ENCODE results near the gene MAP2K5.

Gene MAP2K5

DNA sequence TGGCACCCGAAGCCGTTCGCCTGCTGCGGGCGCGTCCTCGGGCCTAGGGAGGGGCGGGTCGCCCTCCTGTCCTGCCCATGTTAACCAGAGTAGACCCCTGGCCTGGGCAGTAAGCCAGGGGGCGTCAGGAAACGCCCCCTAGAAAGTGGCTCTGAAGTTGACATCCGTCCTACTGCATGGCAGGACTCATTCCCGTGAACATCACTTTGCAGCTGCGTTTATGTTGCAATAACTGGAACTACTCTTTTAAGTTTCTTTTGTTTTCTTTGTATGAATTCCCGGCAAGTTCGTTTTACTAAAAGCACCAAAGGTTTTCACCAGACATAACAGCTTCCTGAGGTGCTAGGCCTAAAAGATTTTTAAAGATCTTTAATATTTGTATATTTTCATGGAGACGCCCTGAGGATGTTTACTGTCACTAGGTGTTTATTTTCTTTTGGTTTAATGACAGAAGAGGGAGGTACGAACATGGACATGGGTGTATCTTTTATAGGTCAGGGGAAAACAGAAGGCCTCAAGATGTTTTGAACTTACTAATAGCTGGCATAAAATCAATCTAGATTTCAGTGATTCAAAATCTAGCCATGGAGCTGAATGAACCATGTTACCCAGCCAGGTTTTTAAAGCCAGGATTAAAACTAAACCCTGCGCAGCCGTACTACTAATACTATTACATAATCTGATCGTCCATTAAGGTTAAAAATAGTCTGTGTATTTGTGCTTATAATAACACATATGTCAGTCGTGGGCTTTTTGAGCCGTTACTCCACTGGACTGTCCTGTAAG lies 20.5 kb upstream of the MAP2K5 start:
- TF ChIP-seq, protein P1, sequence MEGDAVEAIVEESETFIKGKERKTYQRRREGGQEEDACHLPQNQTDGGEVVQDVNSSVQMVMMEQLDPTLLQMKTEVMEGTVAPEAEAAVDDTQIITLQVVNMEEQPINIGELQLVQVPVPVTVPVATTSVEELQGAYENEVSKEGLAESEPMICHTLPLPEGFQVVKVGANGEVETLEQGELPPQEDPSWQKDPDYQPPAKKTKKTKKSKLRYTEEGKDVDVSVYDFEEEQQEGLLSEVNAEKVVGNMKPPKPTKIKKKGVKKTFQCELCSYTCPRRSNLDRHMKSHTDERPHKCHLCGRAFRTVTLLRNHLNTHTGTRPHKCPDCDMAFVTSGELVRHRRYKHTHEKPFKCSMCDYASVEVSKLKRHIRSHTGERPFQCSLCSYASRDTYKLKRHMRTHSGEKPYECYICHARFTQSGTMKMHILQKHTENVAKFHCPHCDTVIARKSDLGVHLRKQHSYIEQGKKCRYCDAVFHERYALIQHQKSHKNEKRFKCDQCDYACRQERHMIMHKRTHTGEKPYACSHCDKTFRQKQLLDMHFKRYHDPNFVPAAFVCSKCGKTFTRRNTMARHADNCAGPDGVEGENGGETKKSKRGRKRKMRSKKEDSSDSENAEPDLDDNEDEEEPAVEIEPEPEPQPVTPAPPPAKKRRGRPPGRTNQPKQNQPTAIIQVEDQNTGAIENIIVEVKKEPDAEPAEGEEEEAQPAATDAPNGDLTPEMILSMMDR (conservative IDR thresholded peaks at IDR 0.05; ENCODE audit: control insufficient read depth, insufficient read depth, low read depth, low read length): no peak
- peak overlapping the region; percentile 67 for H3K4me3 ChIP-seq (ENCODE audit: control insufficient read depth, low read depth, low read length)
- peak; percentile 77 for DNase-seq (ENCODE audit: low read depth)

DNA sequence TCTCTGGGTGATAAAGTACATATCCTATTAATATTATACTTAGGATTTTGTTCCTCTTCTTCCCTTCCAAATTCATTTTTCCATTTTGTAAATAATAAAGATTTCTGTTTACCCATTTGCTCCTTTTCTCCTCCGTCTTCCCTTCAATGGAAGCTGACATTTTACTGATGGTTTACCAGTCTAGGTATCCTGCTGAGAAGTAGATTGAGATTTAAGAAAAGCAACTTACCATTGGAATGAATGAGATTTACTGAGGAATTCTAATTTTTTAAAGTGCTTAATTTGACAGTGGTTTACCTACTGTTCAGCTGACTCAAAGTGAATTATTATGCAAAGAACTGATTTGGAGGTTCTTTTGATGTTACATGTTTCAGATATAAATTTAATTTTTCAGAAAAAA lies 19.2 kb upstream of the MAP2K5 start:
- no peak for DNase-seq (ENCODE audit: low read depth)
- peak overlapping the region; percentile 15 for H3K4me3 ChIP-seq (ENCODE audit: control insufficient read depth, low read depth, low read length)
- TF ChIP-seq, protein P1 (conservative IDR thresholded peaks at IDR 0.05; ENCODE audit: control insufficient read depth, insufficient read depth, low read depth, low read length): no peak

DNA sequence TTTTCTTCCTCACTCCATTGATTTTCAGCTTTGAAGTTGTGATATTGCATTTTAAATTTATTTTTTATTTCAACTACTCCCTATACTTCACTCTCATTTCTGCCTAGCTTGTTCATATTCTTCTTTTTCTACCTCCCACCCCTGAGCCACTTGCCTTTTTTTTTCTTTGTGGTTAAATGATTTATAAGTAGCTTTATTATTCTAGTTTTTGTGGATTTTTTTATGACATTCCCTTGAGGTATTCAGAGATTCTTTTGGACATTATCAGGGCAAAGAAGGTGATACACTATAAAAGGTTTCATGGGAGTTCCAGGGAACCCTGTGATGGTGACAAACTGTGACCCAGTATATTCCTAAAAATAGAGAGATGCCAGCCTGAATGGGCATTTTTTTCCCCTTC lies 18.3 kb upstream of the MAP2K5 start:
- no peak for DNase-seq (ENCODE audit: low read depth)
- TF ChIP-seq, protein P1 (conservative IDR thresholded peaks at IDR 0.05; ENCODE audit: control insufficient read depth, insufficient read depth, low read depth, low read length): no peak
- no peak overlapping the region for H3K4me3 ChIP-seq (ENCODE audit: control insufficient read depth, low read depth, low read length)

DNA sequence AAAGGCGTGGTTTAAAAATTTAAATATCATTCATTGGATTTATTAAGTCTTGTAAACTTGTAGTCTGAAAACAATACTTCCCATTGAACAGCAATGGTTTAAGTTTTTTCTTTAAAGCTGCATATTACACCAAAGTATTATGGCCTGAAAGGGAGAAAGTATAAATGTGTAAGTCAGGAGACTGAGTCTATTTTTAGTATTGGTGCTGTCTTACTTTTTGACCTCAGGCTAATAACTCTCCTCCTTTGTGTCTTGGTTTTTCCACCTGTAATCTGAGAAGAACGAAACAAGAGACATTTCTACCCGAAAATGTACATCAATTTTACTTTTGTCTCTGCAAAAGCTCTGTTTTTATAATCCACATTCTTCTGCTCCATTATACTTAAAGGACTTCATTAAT lies 14.0 kb upstream of the MAP2K5 start:
- DNase-seq (ENCODE audit: low read depth): no peak
- TF ChIP-seq, protein P1 (conservative IDR thresholded peaks at IDR 0.05; ENCODE audit: control insufficient read depth, insufficient read depth, low read depth, low read length): no peak
- no peak overlapping the region for H3K4me3 ChIP-seq (ENCODE audit: control insufficient read depth, low read depth, low read length)

DNA sequence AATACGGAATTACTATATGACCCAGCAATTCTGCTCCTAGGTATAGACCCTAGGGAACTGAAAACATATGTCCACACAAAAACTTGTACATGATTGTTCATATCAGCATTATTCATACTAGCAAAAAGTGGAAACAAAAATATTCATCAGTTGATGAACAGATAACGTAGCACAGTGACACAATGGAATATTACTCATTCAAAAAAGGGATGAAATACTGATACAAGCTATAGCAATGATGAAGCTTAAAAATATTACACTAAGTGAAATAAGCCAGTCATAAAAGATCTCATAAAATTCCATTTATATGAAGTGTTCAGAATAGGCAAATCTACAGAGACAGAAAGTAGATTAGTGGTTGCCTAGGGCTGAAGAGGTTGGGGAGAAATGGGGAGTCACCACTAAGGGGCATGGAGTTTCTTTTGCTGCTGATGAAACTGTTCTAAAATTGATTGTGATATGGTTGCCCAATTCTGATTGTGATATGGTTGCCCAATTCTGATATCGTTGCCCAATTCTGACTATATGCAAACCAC lies 11.1 kb upstream of the MAP2K5 start:
- DNase-seq (ENCODE audit: low read depth): peak; percentile 70
- TF ChIP-seq, protein P1 (conservative IDR thresholded peaks at IDR 0.05; ENCODE audit: control insufficient read depth, insufficient read depth, low read depth, low read length): no peak
- H3K4me3 ChIP-seq (ENCODE audit: control insufficient read depth, low read depth, low read length): no peak overlapping the region

DNA sequence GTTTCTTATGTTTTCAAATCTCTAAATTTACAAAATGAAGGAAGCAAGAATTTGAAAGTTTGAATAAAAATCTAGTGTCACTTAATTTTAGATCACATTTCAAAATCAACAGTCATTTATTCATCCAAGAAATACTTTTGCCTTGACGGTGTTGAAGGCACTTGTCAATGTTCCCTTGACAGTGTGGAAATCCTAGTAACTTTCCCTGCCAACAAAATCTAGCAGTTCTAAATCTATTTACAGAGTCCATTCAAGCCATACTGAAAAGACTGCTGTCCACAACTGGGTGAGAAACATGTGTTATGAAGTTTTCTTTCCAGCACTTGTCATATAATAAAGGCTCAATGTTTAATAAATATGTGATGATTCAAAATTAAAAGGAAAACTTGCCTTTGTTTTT lies 8.6 kb upstream of the MAP2K5 start:
- TF ChIP-seq, protein P1 (conservative IDR thresholded peaks at IDR 0.05; ENCODE audit: control insufficient read depth, insufficient read depth, low read depth, low read length): no peak
- no peak overlapping the region for H3K4me3 ChIP-seq (ENCODE audit: control insufficient read depth, low read depth, low read length)
- no peak for DNase-seq (ENCODE audit: low read depth)

Measured in fibroblast of mammary gland (primary cell).